Transverse colon (tissue), 4 donors: ENCODE measurements around the gene MYB.

Source experiments
- EP300 ChIP-seq: sonication (generic); formaldehyde crosslinking; IDR thresholded peaks from one replicate; pipeline ENCODE4 v1.6.1; 2017; ENCODE audit warnings: antibody characterized with exemption, low read depth
- POLR2A ChIP-seq: fragments of 450-650 bp; IDR thresholded peaks from one replicate; pipeline ENCODE4 v1.6.1; 2016; ENCODE audit warnings: antibody characterized with exemption, mild to moderate bottlenecking, moderate library complexity
- POLR2AphosphoS5 ChIP-seq, 3 donors: sonication (generic); formaldehyde crosslinking; IDR thresholded peaks; one replicate each; pipeline ENCODE4 v1.6.1; 2016; ENCODE audit warnings: antibody characterized with exemption in 3 of 3
- TF ChIP-seq, protein P1 (sequence below), 5 experiments: fragments of 200-600 bp in 3 of 5; fragments of 450-650 bp in 2 of 5; sonication (generic) in 3 of 5; IDR thresholded peaks; 1 replicate in 2 of 5; 2 replicates in 3 of 5; pipeline ENCODE4 v1.5.1; 2016 to 2017; ENCODE audit warnings: antibody characterized with exemption in 5 of 5, inconsistent platforms in 3 of 5, mild to moderate bottlenecking in 2 of 5, moderate library complexity in 1 of 5

DNA sequence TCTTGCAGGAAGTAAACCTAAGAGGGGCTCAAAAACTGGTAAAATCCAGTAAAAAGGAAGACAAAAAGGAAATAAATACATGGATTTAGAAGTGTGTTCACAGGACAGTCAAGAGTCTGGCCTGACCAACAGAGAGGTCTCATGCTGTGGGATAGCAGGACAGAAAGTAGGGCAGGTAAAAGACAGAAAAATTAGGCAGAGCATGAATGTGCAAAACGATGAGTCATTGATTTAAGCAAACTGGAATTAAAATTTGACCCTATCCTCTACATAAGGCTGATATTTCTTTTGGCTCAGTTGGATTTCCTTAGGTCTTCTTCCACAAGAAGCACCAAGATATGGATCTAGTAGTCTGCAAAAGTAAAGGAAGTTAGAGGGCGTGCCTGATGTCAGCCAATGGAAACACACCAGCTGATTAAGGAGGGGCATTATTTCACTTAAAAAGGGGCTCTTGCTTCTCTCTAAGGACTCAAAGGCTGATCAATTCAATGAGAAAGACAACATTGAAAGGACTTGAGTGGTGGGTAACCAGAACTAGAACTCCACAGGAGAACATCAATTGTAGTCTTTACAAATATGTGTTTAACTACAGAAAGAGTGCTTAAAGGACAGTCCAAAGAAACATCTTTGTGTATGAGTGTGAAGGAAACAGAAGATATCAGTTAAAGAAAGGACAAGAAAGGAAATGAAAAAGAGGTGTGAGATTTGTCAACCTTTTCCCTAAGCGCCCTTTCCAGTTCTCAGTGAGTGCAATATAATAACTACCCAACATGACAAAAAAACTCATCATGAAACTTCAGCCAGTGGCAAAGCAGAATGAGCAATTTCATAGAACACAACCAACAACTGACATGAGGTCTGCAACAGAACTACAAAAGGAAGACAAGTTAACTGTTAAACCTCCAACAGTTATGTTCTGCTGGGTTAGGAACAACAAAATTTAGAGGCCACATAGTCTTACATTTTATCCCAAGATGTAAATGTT lies 19.4 kb upstream of the MYB start:
- TF ChIP-seq, protein P1, sequence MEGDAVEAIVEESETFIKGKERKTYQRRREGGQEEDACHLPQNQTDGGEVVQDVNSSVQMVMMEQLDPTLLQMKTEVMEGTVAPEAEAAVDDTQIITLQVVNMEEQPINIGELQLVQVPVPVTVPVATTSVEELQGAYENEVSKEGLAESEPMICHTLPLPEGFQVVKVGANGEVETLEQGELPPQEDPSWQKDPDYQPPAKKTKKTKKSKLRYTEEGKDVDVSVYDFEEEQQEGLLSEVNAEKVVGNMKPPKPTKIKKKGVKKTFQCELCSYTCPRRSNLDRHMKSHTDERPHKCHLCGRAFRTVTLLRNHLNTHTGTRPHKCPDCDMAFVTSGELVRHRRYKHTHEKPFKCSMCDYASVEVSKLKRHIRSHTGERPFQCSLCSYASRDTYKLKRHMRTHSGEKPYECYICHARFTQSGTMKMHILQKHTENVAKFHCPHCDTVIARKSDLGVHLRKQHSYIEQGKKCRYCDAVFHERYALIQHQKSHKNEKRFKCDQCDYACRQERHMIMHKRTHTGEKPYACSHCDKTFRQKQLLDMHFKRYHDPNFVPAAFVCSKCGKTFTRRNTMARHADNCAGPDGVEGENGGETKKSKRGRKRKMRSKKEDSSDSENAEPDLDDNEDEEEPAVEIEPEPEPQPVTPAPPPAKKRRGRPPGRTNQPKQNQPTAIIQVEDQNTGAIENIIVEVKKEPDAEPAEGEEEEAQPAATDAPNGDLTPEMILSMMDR (IDR thresholded peaks at IDR 0.05) = no peak
- TF ChIP-seq POLR2A (no peak), EP300 (no peak), POLR2AphosphoS5 (IDR thresholded peaks at IDR 0.05) (no peak)
